Activated CD4-positive, alpha-beta memory T cell treated with anti-CD3 and anti-CD28 coated beads, Interleukin-2, amount 10 ng/mL, durations not matched to agents 7 days and 5 days (primary cell): ENCODE data around the gene ATXN2L. TPM values are rescaled to one million over a fixed set of nuclear protein-coding genes. Genes with fewer than 3 reads are reported as not detected.

Source experiments
- CTCF ChIA-PET: fragments of 350-600 bp; sonication (Branson Sonifier 250); formaldehyde crosslinking; loops from one replicate; lab custom pipeline; 2021; ENCODE audit warnings: antibody characterized with exemption, inconsistent platforms; lab: Charles Lee
- POLR2A ChIA-PET: fragments of 350-600 bp; sonication (Branson Sonifier 250); formaldehyde crosslinking; loops from one replicate; lab custom pipeline; 2021; ENCODE audit warnings: antibody characterized with exemption; lab: Charles Lee
- DNase-seq: peaks from one replicate; pipeline ENCODE4 v3.0.0-alpha.2; 2020
- H3K27ac Mint-ChIP-seq: one replicate; pipeline ENCODE4 v1.8.0; 2021; ENCODE audit warnings: mild to moderate bottlenecking, mixed read lengths
- H3K27me3 Mint-ChIP-seq: one replicate; pipeline ENCODE4 v1.8.0; 2021; ENCODE audit warnings: mixed read lengths
- H3K36me3 Mint-ChIP-seq: one replicate; pipeline ENCODE4 v1.8.0; 2021; ENCODE audit warnings: low read depth, mixed read lengths
- H3K4me1 Mint-ChIP-seq: one replicate; pipeline ENCODE4 v1.8.0; 2021; ENCODE audit warnings: mixed read lengths
- H3K4me3 Mint-ChIP-seq: one replicate; pipeline ENCODE4 v1.8.0; 2021; ENCODE audit warnings: mild to moderate bottlenecking, mixed read lengths
- H3K9me3 Mint-ChIP-seq: one replicate; pipeline ENCODE4 v1.8.0; 2021; ENCODE audit warnings: mixed read lengths
- total RNA-seq, 2 experiments: library from RNA; stranded (reverse); gene quantifications; one replicate each; pipeline ENCODE4 v1.2.3, GENCODE V29; 2021

Gene ATXN2L
- total RNA-seq, 2 experiments from 2014 or later: 255 to 267 TPM

- ChIA-PET POLR2A (interaction anchor here (1.6 to 9.8 kb wide), 4 partner anchors 15 to 37 kb away, joined by 4 to 136 read pairs (median 7); partner anchors contain the start of genes ATXN2L and SH2B1), CTCF (interaction anchor here (1.1 kb wide), 1 partner anchor 102 kb away, joined by 3 read pairs; no protein-coding TSS in a partner anchor)
- peaks cover 51% of the 10 kb centered on the region for H3K36me3 Mint-ChIP-seq
- no peaks in the 10 kb centered on the region for H3K27me3 Mint-ChIP-seq
- no peak overlapping the region for H3K27ac Mint-ChIP-seq
- DNase-seq: no peak
- peaks cover 29% of the 10 kb centered on the region for H3K4me1 Mint-ChIP-seq
- no peaks in the 10 kb centered on the region for H3K9me3 Mint-ChIP-seq
- H3K4me3 Mint-ChIP-seq: no peak overlapping the region
Observed at GRCh38 chr16:28842696-28843095, 19.9 kb downstream of the ATXN2L start.

GRCh38 chr16:28843766-28844165 is 21.0 kb downstream of the ATXN2L start:
- Mint-ChIP-seq H3K36me3 (peaks cover 42% of the 10 kb centered on the region), H3K27me3 (no peaks in the 10 kb centered on the region), H3K27ac (no peak overlapping the region), H3K9me3 (no peaks in the 10 kb centered on the region), H3K4me1 (peaks cover 30% of the 10 kb centered on the region), H3K4me3 (no peak overlapping the region)
- ChIA-PET POLR2A (interaction anchor here (4.8 to 9.8 kb wide), 3 partner anchors 13 to 21 kb away, joined by 38 to 136 read pairs (median 77); partner anchors contain the start of genes ATXN2L and SH2B1), CTCF (interaction anchor here (4.7 kb wide), 1 partner anchor 19 kb away, joined by 45 read pairs; the partner anchor contains the start of gene SH2B1)
- no peak for DNase-seq

DNA sequence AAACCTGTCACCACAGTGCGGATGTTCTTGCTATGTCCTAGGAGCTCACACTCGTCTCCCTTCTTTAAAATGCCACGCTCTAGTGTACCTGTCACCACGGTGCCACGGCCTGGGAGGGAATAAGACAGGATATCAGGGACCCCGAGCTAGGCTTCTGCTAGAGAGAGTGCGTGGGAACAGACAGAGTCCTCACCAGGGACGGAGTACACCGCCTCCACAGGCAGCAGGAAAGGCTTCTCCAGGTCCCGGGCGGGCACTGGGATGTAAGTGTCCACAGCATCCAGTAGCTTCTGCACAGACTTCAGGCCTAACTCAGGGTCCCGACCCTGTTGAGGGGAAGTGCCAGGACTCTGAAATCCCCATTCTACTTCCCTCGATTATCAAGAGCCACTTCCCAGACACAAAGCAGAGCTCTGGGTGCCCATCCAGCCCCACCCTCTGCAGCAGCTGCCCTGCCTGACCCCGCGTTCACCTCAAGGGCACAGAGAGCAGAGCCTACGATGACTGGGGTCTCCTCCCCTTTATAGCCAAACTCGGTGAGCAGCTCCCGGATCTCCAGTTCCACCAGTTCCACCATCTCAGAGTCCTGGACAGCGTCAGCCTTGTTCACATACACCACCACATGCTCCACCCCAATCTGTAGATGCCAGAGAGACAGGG is 21.6 kb downstream of the ATXN2L start:
- Mint-ChIP-seq H3K9me3 (no peaks in the 10 kb centered on the region), H3K4me1 (peaks cover 32% of the 10 kb centered on the region), H3K27me3 (no peaks in the 10 kb centered on the region), H3K36me3 (peaks cover 42% of the 10 kb centered on the region), H3K4me3 (peak overlapping the region; percentile 94), H3K27ac (peak overlapping the region; percentile 91)
- POLR2A ChIA-PET: interaction anchor here (0.9 to 9.8 kb wide), 6 partner anchors 12 to 35 kb away, joined by 3 to 136 read pairs (median 26); partner anchors contain the start of genes ATXN2L and SH2B1
- CTCF ChIA-PET: interaction anchor here (0.9 to 4.7 kb wide), 3 partner anchors 19 to 101 kb away, joined by 3 to 45 read pairs (median 4); partner anchors contain the start of gene SH2B1
- DNase-seq: no peak

- peak; percentile 44 for DNase-seq
- Mint-ChIP-seq H3K27me3 (no peaks in the 10 kb centered on the region), H3K4me3 (peak overlapping the region; percentile 94), H3K4me1 (peaks cover 32% of the 10 kb centered on the region), H3K9me3 (no peaks in the 10 kb centered on the region), H3K36me3 (peaks cover 39% of the 10 kb centered on the region), H3K27ac (peak overlapping the region; percentile 91)
- ChIA-PET POLR2A (interaction anchor here (0.9 to 9.8 kb wide), 9 partner anchors 11 to 141 kb away, joined by 3 to 136 read pairs (median 6); partner anchors contain the start of genes ATXN2L and SH2B1), CTCF (interaction anchor here (0.9 to 4.7 kb wide), 4 partner anchors 18 to 100 kb away, joined by 3 to 45 read pairs (median 8); partner anchors contain the start of gene SH2B1)
Observed at GRCh38 chr16:28845293-28845692, 22.5 kb downstream of the ATXN2L start.

GRCh38 chr16:28845761-28846079 is 22.9 kb downstream of the ATXN2L start:
- no peak for DNase-seq
- POLR2A ChIA-PET: interaction anchor here (1.0 to 9.8 kb wide), 12 partner anchors 8 to 1116 kb away, joined by 3 to 136 read pairs (median 6); partner anchors contain the start of genes ATXN2L, LAT, SH2B1 and SPNS1
- no peaks in the 10 kb centered on the region for H3K9me3 Mint-ChIP-seq

GRCh38 chr16:28846080-28846932 is 23.5 kb downstream of the ATXN2L start, which contains the start of gene TUFM:
Gene TUFM, minus strand, starts transcription at chr16:28846348. Its CDS starts 79 bp downstream, at chr16:28846269.
- Mint-ChIP-seq H3K4me1 (peaks cover 32% of the 10 kb centered on the region), H3K36me3 (peaks cover 39% of the 10 kb centered on the region), H3K4me3 (peak within 1 kb of the TSS; percentile 94), H3K27ac (peak within 1 kb of the TSS; percentile 91), H3K27me3 (no peaks in the 10 kb centered on the region), H3K9me3 (no peaks in the 10 kb centered on the region)
- POLR2A ChIA-PET: interaction anchor here (0.9 to 9.8 kb wide), 19 partner anchors 9 to 1115 kb away, joined by 3 to 136 read pairs (median 5); partner anchors contain the start of genes ATXN2L, LAT, NFATC2IP and RABEP2
- CTCF ChIA-PET: interaction anchor here (0.8 to 4.7 kb wide), 5 partner anchors 13 to 101 kb away, joined by 3 to 45 read pairs (median 5); partner anchors contain the start of gene SH2B1
- DNase-seq: peak; percentile 99

More at GRCh38 chr16:28845761-28846079, 22.9 kb downstream of the ATXN2L start:
- Mint-ChIP-seq H3K27me3 (no peaks in the 10 kb centered on the region), H3K36me3 (peaks cover 39% of the 10 kb centered on the region), H3K27ac (peak overlapping the region; percentile 91), H3K4me3 (peak overlapping the region; percentile 94), H3K4me1 (peaks cover 32% of the 10 kb centered on the region)
- CTCF ChIA-PET: interaction anchor here (1.0 to 4.7 kb wide), 3 partner anchors 18 to 99 kb away, joined by 4 to 45 read pairs (median 11); partner anchors contain the start of gene SH2B1

DNA sequence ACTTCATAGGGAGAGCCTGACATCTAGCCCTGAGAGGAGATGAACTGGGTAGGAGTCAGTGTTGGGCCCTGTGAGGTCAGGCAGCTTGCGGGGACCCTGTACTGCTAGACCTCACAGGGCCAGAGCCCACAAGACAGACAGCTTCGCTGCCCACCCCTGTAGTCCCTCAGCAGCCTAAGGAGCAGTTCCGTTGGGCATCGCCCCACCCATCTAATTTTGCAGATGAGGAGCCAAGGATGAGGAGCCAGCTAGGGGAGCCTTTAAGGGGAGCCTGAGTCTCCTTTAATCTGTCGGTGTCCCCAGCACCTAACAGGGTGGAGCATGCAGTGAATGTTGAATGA is 24.1 kb downstream of the ATXN2L start:
- DNase-seq: no peak
- H3K4me1 Mint-ChIP-seq: peaks cover 32% of the 10 kb centered on the region
- ChIA-PET CTCF (interaction anchor here (0.8 to 4.7 kb wide), 4 partner anchors 12 to 101 kb away, joined by 3 to 45 read pairs (median 8); partner anchors contain the start of gene SH2B1), POLR2A (interaction anchor here (0.6 to 9.8 kb wide), 17 partner anchors 9 to 183 kb away, joined by 3 to 136 read pairs (median 4); partner anchors contain the start of genes ATXN2L, LAT, NFATC2IP and RABEP2)
- H3K9me3 Mint-ChIP-seq: no peaks in the 10 kb centered on the region
- H3K27ac Mint-ChIP-seq: peak overlapping the region; percentile 91
- H3K27me3 Mint-ChIP-seq: no peaks in the 10 kb centered on the region
- H3K4me3 Mint-ChIP-seq: peak overlapping the region; percentile 94
- peaks cover 37% of the 10 kb centered on the region for H3K36me3 Mint-ChIP-seq

GRCh38 chr16:28858421-28858820 is 35.6 kb downstream of the ATXN2L start:
- Mint-ChIP-seq H3K4me3 (no peak overlapping the region), H3K4me1 (peaks cover 13% of the 10 kb centered on the region), H3K27ac (no peak overlapping the region), H3K36me3 (peaks cover 10% of the 10 kb centered on the region), H3K27me3 (no peaks in the 10 kb centered on the region), H3K9me3 (no peaks in the 10 kb centered on the region)
- DNase-seq: no peak
- ChIA-PET POLR2A (no interaction called here), CTCF (interaction anchor here (1.2 to 1.5 kb wide), 2 partner anchors 12 to 86 kb away, joined by 5 read pairs; no protein-coding TSS in a partner anchor)

GRCh38 chr16:28859326-28859725 is 36.5 kb downstream of the ATXN2L start:
- H3K27ac Mint-ChIP-seq: no peak overlapping the region
- DNase-seq: no peak
- H3K4me3 Mint-ChIP-seq: no peak overlapping the region
- peaks cover 9% of the 10 kb centered on the region for H3K36me3 Mint-ChIP-seq
- POLR2A ChIA-PET: interaction anchor here (0.8 to 1.5 kb wide), 2 partner anchors 12 to 36 kb away, joined by 3 to 5 read pairs; partner anchors contain the start of gene ATXN2L
- CTCF ChIA-PET: interaction anchor here (0.5 to 1.5 kb wide), 3 partner anchors 13 to 156 kb away, joined by 3 to 5 read pairs (median 4); no protein-coding TSS in a partner anchor
- no peaks in the 10 kb centered on the region for H3K9me3 Mint-ChIP-seq
- peaks cover 17% of the 10 kb centered on the region for H3K4me1 Mint-ChIP-seq
- H3K27me3 Mint-ChIP-seq: no peaks in the 10 kb centered on the region

DNA sequence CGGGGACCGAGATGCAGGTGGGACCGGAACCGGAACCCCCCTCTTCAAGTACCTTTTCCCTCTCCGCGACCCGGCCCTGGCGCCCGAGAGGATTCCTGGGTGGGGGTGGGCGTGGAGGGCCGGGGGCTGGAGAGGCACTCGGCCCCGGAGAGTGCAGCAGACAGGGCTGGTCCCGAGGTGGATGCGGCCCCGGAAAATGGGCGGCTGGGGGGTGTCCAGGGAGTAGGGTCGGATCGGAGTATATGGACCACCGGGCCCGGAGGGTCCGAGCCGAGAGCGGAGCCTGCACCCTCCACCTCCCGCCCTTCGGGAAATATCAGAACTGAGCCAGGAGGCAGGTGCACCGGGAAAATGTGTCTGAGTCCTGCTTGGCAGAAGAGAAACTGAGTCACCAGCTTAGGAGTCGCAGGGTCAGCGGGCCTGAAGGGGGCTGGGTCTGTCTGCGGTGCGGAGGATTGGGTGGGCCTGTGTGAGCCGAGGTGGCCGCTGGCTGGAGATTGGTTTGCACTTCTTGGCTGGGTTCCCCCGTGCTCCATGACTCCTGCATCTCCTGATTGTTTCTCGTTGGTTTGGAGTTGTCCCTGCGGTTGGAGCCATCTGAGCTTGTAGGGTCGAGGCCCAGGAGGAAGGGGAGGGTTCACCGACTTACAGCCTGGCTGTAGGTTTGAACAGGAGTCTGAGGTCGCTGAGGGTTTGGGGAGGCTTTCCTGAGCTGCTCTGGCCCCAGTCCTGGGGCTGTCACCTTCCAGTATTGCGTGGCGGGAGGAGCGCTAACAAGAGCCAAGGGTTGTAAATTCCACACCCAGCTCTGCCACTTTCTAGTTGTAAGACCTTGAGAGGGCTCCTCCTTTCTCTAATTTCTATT is 41.4 kb downstream of the ATXN2L start:
- H3K27ac Mint-ChIP-seq: peak overlapping the region; percentile 90
- ChIA-PET CTCF (interaction anchor here (1.1 to 4.1 kb wide), 5 partner anchors 15 to 81 kb away, joined by 3 to 45 read pairs (median 8); partner anchors contain the start of gene TUFM), POLR2A (interaction anchor here (0.6 to 7.0 kb wide), 16 partner anchors 10 to 211 kb away, joined by 3 to 136 read pairs (median 12); partner anchors contain the start of genes ATXN2L, LAT, NFATC2IP and RABEP2)
- H3K27me3 Mint-ChIP-seq: no peaks in the 10 kb centered on the region
- peaks cover 35% of the 10 kb centered on the region for H3K4me1 Mint-ChIP-seq
- H3K4me3 Mint-ChIP-seq: peak overlapping the region; percentile 87
- peak; percentile 26 for DNase-seq
- H3K36me3 Mint-ChIP-seq: peaks cover 21% of the 10 kb centered on the region
- H3K9me3 Mint-ChIP-seq: no peaks in the 10 kb centered on the region
